Ishikawa (cell line): ENCODE data around the gene LRRC36.

Experiments used
- CEBPB ChIP-seq: IDR thresholded peaks from 2 replicates; pipeline ENCODE4 v1.6.1; 2012
- CREB1 ChIP-seq: IDR thresholded peaks from 2 replicates; pipeline ENCODE4 v1.6.1; 2012; ENCODE audit warnings: low read depth
- EGR1 ChIP-seq: IDR thresholded peaks from 2 replicates; pipeline ENCODE4 v1.6.1; 2012
- EP300 ChIP-seq: IDR thresholded peaks from 2 replicates; pipeline ENCODE4 v1.6.1; 2012; ENCODE audit warnings: borderline replicate concordance
- FOXM1 ChIP-seq: IDR thresholded peaks from 2 replicates; pipeline ENCODE4 v1.6.1; 2012; ENCODE audit warnings: low read depth, borderline replicate concordance
- NFIC ChIP-seq: IDR thresholded peaks from 2 replicates; pipeline ENCODE4 v1.6.1; 2012
- RAD21 ChIP-seq: IDR thresholded peaks from 2 replicates; pipeline ENCODE4 v1.6.1; 2012; ENCODE audit warnings: low read depth
- TAF1 ChIP-seq: IDR thresholded peaks from 2 replicates; pipeline ENCODE4 v1.6.1; 2012; ENCODE audit warnings: low read depth, mild to moderate bottlenecking
- TCF12 ChIP-seq: IDR thresholded peaks from 2 replicates; pipeline ENCODE4 v1.6.1; 2012; ENCODE audit warnings: low read depth
- TEAD4 ChIP-seq: IDR thresholded peaks from 2 replicates; pipeline ENCODE4 v1.6.1; 2012
- YY1 ChIP-seq: IDR thresholded peaks from 2 replicates; pipeline ENCODE4 v1.6.1; 2012; ENCODE audit warnings: low read depth
- ZBTB7A ChIP-seq: IDR thresholded peaks from 2 replicates; pipeline ENCODE4 v1.6.1; 2012; ENCODE audit warnings: low read depth
- TF ChIP-seq, protein P1 (sequence below): IDR thresholded peaks from 2 replicates; pipeline ENCODE4 v1.6.1; 2012; ENCODE audit warnings: low read depth, mild to moderate bottlenecking
- TF ChIP-seq, protein P2 (sequence below): IDR thresholded peaks from 2 replicates; pipeline ENCODE4 v1.6.1; 2012
- TF ChIP-seq, protein P3 (sequence below): IDR thresholded peaks from 2 replicates; pipeline ENCODE4 v1.6.1; 2012

The LRRC36 gene

DNA sequence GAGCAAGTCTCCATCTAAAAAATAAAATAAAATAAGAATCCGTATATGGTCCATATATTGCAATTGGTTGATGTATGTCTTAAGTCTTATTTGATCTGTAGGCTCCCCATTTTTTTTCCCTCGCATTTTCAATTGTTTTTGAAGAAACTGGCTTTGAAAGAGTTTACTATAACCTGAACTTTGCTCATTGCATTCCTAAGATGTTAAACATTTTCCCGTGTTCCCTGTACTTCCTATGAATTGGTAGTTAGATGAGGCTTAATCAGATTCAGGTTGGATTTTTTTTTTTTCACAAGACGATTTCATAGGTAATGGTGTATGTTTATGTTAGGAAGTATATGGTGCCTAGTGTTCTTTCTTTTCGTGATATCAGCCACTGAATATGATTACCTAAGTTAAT, 3.3 kb downstream of the LRRC36 start:
- TF ChIP-seq TAF1 = no peak
- no peak for TF ChIP-seq ZBTB7A
- TF ChIP-seq CEBPB = no peak
- no peak for TF ChIP-seq NFIC
- no peak for TF ChIP-seq EGR1
- TF ChIP-seq TCF12 = no peak
- TF ChIP-seq, protein P1, sequence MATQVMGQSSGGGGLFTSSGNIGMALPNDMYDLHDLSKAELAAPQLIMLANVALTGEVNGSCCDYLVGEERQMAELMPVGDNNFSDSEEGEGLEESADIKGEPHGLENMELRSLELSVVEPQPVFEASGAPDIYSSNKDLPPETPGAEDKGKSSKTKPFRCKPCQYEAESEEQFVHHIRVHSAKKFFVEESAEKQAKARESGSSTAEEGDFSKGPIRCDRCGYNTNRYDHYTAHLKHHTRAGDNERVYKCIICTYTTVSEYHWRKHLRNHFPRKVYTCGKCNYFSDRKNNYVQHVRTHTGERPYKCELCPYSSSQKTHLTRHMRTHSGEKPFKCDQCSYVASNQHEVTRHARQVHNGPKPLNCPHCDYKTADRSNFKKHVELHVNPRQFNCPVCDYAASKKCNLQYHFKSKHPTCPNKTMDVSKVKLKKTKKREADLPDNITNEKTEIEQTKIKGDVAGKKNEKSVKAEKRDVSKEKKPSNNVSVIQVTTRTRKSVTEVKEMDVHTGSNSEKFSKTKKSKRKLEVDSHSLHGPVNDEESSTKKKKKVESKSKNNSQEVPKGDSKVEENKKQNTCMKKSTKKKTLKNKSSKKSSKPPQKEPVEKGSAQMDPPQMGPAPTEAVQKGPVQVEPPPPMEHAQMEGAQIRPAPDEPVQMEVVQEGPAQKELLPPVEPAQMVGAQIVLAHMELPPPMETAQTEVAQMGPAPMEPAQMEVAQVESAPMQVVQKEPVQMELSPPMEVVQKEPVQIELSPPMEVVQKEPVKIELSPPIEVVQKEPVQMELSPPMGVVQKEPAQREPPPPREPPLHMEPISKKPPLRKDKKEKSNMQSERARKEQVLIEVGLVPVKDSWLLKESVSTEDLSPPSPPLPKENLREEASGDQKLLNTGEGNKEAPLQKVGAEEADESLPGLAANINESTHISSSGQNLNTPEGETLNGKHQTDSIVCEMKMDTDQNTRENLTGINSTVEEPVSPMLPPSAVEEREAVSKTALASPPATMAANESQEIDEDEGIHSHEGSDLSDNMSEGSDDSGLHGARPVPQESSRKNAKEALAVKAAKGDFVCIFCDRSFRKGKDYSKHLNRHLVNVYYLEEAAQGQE = no peak
- TF ChIP-seq, protein P2, sequence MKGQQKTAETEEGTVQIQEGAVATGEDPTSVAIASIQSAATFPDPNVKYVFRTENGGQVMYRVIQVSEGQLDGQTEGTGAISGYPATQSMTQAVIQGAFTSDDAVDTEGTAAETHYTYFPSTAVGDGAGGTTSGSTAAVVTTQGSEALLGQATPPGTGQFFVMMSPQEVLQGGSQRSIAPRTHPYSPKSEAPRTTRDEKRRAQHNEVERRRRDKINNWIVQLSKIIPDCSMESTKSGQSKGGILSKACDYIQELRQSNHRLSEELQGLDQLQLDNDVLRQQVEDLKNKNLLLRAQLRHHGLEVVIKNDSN = no peak
- no peak for TF ChIP-seq EP300
- no peak for TF ChIP-seq TEAD4
- TF ChIP-seq YY1 = no peak
- no peak for TF ChIP-seq RAD21
- TF ChIP-seq CREB1 = no peak
- no peak for TF ChIP-seq FOXM1
- TF ChIP-seq, protein P3, sequence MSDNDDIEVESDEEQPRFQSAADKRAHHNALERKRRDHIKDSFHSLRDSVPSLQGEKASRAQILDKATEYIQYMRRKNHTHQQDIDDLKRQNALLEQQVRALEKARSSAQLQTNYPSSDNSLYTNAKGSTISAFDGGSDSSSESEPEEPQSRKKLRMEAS = no peak

DNA sequence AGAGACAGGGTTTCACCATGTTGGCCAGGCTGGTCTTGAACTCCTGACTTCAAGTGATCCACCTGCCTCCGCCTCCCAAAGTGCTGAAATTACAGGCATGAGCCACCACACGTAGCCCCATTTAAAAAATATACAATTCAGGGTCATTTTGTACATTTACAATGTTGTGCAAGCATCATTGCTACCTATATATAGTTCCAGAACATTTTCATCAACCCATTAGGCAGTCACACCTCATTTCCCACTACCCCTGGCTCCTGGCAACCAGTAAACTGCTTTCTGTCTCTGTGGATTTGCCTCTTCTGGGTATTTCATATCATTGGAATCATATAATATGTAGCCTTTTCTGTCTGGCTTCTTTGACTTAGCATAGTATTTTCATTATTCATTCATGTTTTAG, 6.7 kb downstream of the LRRC36 start:
- no peak for TF ChIP-seq TEAD4
- TF ChIP-seq, protein P3 = no peak
- TF ChIP-seq, protein P1 = no peak
- TF ChIP-seq, protein P2 = no peak
- TF ChIP-seq TAF1 = no peak
- no peak for TF ChIP-seq ZBTB7A
- TF ChIP-seq RAD21 = no peak
- no peak for TF ChIP-seq TCF12
- TF ChIP-seq NFIC = no peak
- TF ChIP-seq YY1 = no peak
- TF ChIP-seq CREB1 = no peak
- TF ChIP-seq EGR1 = no peak
- no peak for TF ChIP-seq EP300

DNA sequence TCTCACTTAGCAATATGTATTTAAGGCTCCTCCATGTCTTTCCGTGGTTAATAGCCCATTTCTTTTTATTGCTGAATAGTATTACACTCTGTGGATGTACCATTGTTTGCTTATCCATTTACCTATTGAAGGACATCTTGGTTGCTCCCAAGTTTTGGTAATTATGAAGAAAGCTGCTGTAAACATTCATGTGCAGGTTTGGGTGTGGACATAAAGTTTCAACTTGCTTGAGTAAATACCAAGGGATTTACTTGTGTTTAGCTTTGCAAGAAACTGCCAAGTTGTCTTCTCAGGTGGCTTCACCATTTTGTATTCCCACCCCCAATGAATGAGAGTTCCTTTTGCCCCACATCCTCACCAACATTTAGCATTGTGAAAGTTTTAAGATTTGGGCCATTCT, 9.5 kb downstream of the LRRC36 start:
- TF ChIP-seq, protein P1 = no peak
- TF ChIP-seq CREB1 (no peak), TAF1 (no peak), RAD21 (no peak), TCF12 (no peak), ZBTB7A (no peak), FOXM1 (no peak), TEAD4 (no peak), NFIC (no peak), YY1 (no peak), EP300 (no peak), EGR1 (no peak)
- TF ChIP-seq, protein P2 = no peak

DNA sequence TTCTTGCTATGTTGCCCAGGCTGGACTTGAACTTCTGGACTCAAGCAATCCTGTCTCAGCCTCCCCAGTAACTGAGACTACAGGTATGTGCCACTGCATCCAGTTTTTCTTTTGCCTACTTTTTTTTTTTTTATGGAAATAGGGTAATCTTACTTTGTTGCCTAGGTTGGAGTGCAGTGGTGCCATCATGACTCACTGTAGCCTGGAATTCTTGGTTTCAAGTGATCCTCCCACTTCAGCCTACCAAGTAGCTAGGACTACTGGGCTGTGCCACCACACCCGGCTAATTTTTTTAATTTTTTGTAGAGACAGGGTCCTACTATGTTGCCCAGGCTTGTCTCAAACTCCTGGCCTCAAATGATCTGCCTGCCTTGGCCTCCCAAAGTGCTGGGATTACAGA, 10.0 kb downstream of the LRRC36 start:
- TF ChIP-seq TEAD4 (no peak), CREB1 (no peak), EP300 (no peak), NFIC (no peak), CEBPB (no peak), EGR1 (no peak), FOXM1 (no peak), YY1 (no peak), ZBTB7A (no peak), TAF1 (no peak), TCF12 (no peak)
- TF ChIP-seq, protein P2 = no peak
- TF ChIP-seq, protein P3 = no peak
- TF ChIP-seq, protein P1 = no peak
